ENCODE results near the gene CORO6. TPM values are rescaled to one million over a fixed set of nuclear protein-coding genes. Genes with fewer than 3 reads are reported as not detected.

The CORO6 gene
- total and polyA plus RNA-seq, 4 donors, result 8.0 to 21.4 (median 13.7) TPM

GRCh38 chr17:29568331-29569244 is 54.1 kb downstream of the CORO6 start, which contains the start of gene TP53I13:
Gene TP53I13 (plus strand): TSS chr17:29568701. CDS start chr17:29568759, 58 bp downstream.
- DNase-seq (ENCODE audit: low read depth in 4 of 6, low spot score in 6 of 6), result peak in 2 of 6 donors; percentile 86 to 93
- Histone ChIP-seq H3K4me1 (ENCODE audit: control insufficient read depth, insufficient read depth, low read length) (peaks cover 64% of the 10 kb centered on the region), H3K36me3 (ENCODE audit: control insufficient read depth, insufficient read depth, low read length) (peaks cover 17% of the 10 kb centered on the region), H3K9me3 (ENCODE audit: control insufficient read depth, insufficient read depth, low read length) (no peaks in the 10 kb centered on the region), H3K4me3 (ENCODE audit: low read depth, low read length) (peak within 1 kb of the TSS; percentile 83), H3K27me3 (ENCODE audit: control insufficient read depth, insufficient read depth, low read length) (peaks cover 32% of the 10 kb centered on the region), H3K27ac (ENCODE audit: low read depth, low read length) (peak within 1 kb of the TSS; percentile 92)
- under 1% methylated on average over 83 of the region's 85 CpGs for WGBS (ENCODE audit: insufficient coverage)

DNA sequence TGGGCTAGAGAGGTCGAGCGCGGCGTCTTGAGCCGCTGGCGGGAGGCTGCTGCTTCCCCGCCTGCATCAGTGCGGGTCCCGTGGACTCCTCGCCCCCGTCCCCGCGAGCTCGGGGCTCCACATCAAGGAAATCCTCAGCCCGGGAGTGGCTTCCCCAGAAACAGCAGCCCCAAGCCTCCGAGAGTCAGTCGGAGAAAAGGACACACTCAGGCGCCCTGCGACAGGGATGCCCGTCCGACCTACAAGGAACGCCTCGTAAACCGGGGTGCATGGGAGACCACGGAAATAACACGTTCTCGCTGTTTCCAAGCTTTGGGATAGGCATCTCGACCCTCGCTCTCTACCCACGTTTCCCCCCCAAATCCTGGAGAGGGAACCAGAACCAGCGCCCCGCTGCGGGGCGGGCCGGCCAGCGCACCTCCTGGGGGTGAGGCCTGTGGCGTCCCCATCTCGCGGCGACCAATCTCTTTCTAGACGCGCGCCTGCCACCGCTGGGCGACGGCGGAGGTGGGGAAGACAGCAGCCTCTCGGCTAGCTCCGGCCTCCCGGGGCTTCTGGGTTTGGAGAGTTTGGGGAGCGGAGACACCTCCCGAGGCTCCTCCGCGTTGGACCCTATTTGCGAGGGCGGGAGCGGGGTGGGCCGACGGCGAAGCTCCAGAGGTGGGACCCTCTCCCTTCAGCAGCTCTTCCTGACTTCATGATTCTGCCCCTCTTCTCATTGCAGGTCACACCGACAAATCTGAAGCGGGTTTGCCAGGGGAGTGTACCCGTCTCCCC is 55.0 kb downstream of the CORO6 start:
- H3K4me3 ChIP-seq (ENCODE audit: low read depth, low read length), result peak overlapping the region; percentile 72
- no peaks in the 10 kb centered on the region for H3K9me3 ChIP-seq (ENCODE audit: control insufficient read depth, insufficient read depth, low read length)
- H3K36me3 ChIP-seq (ENCODE audit: control insufficient read depth, insufficient read depth, low read length), result peaks cover 10% of the 10 kb centered on the region
- peaks cover 59% of the 10 kb centered on the region for H3K4me1 ChIP-seq (ENCODE audit: control insufficient read depth, insufficient read depth, low read length)
- peak in 1 of 6 donors; percentile 29 for DNase-seq (ENCODE audit: low read depth in 4 of 6, low spot score in 6 of 6)
- peak overlapping the region; percentile 87 for H3K27ac ChIP-seq (ENCODE audit: low read depth, low read length)
- peaks cover 32% of the 10 kb centered on the region for H3K27me3 ChIP-seq (ENCODE audit: control insufficient read depth, insufficient read depth, low read length)
- 1% methylated on average over 63 of the region's 63 CpGs for WGBS (ENCODE audit: insufficient coverage)

GRCh38 chr17:29567304-29567553 is 55.5 kb downstream of the CORO6 start:
- Histone ChIP-seq H3K9me3 (ENCODE audit: control insufficient read depth, insufficient read depth, low read length) (no peaks in the 10 kb centered on the region), H3K36me3 (ENCODE audit: control insufficient read depth, insufficient read depth, low read length) (peaks cover 11% of the 10 kb centered on the region), H3K27ac (ENCODE audit: low read depth, low read length) (peak overlapping the region; percentile 87), H3K27me3 (ENCODE audit: control insufficient read depth, insufficient read depth, low read length) (peaks cover 36% of the 10 kb centered on the region), H3K4me1 (ENCODE audit: control insufficient read depth, insufficient read depth, low read length) (peaks cover 55% of the 10 kb centered on the region), H3K4me3 (ENCODE audit: low read depth, low read length) (peak overlapping the region; percentile 72)
- DNase-seq (ENCODE audit: low read depth in 4 of 6, low spot score in 6 of 6), result no peak
- WGBS (ENCODE audit: insufficient coverage), result under 1% methylated on average over 27 of the region's 27 CpGs

- Histone ChIP-seq H3K4me1 (ENCODE audit: control insufficient read depth, insufficient read depth, low read length) (peaks cover 49% of the 10 kb centered on the region), H3K27ac (ENCODE audit: low read depth, low read length) (peak within 1 kb of the TSS; percentile 87), H3K9me3 (ENCODE audit: control insufficient read depth, insufficient read depth, low read length) (no peaks in the 10 kb centered on the region), H3K36me3 (ENCODE audit: control insufficient read depth, insufficient read depth, low read length) (peaks cover 8% of the 10 kb centered on the region), H3K27me3 (ENCODE audit: control insufficient read depth, insufficient read depth, low read length) (peaks cover 36% of the 10 kb centered on the region), H3K4me3 (ENCODE audit: low read depth, low read length) (peak within 1 kb of the TSS; percentile 72)
- peak in 2 of 6 donors; percentile 7 to 63 for DNase-seq (ENCODE audit: low read depth in 4 of 6, low spot score in 6 of 6)
- WGBS (ENCODE audit: insufficient coverage), result under 1% methylated on average over 82 of the region's 94 CpGs
Observed at GRCh38 chr17:29566473-29567303, 56.0 kb downstream of the CORO6 start, which contains the start of gene ABHD15. Gene ABHD15 (minus strand): TSS chr17:29567037. CDS start chr17:29566966, 71 bp downstream.

DNA sequence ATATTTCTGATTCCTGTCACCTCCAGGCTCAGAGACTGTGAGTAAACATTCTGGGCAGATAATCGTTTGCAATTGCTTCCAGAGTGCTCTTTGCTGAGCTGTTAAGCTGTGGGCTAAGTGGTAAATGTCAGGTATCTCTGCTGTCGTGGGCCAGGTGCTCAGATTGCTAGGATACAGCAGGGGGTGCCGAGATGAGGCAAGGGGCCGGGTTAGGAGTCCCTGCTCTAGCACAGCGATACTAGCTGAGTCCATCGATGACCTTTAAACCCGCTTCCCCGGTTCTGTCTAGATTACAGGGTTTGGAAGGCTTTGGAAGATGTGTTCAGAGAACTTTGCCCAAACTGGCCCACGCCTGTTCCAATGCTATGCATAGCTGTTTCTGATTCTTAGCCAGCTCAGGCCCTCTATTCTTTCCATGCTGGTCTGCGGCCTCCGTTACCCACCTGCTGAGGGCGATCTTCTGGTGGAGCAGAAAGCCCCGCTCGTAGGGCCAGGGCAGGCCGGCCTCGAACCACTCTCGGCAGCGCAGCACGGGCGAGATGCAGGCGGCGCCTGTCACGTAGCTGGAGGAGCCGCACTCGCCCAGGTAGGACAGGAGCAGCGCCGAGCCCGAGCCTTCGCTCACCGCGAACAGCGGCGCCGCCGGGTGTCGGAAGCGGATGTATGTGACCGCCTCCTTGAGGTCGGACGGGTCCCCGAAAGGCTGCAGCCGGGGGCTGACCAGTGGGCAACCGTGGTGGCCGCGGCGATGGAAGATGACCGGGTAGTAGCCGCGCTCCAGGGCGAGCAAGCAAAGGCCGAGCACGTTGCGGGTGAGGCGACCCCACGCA is 56.9 kb downstream of the CORO6 start:
- 12% methylated on average over 55 of the region's 55 CpGs for WGBS (ENCODE audit: insufficient coverage)
- Histone ChIP-seq H3K27ac (ENCODE audit: low read depth, low read length) (no peak overlapping the region), H3K27me3 (ENCODE audit: control insufficient read depth, insufficient read depth, low read length) (peaks cover 36% of the 10 kb centered on the region)

More for the DNA sequence above, 56.9 kb downstream of the CORO6 start:
- no peak for DNase-seq (ENCODE audit: low read depth in 4 of 6, low spot score in 6 of 6)
- peak overlapping the region; percentile 37 for H3K4me3 ChIP-seq (ENCODE audit: low read depth, low read length)
- peaks cover 44% of the 10 kb centered on the region for H3K4me1 ChIP-seq (ENCODE audit: control insufficient read depth, insufficient read depth, low read length)
- no peaks in the 10 kb centered on the region for H3K9me3 ChIP-seq (ENCODE audit: control insufficient read depth, insufficient read depth, low read length)
- H3K36me3 ChIP-seq (ENCODE audit: control insufficient read depth, insufficient read depth, low read length), result peaks cover 6% of the 10 kb centered on the region

Small RNA genes within 50 kb of the gene (small RNA-seq; reads per million reads assigned to genes)
- not detected for gene RNU6-920P (ENCODE audit: low replicate concordance)

Other genes starting within 250 kb of the CORO6 start
- gene TAOK1, start 232.5 kb downstream of the CORO6 start, total RNA-seq, result 100 to 1,000 TPM in 1 of 2 donors, 10 to 100 TPM in 1; 65.8 to 123 TPM
- gene TAOK1, start 232.5 kb downstream of the CORO6 start, polyA plus RNA-seq (ENCODE audit: insufficient read length in 2 of 2), result 10 to 100 TPM; 38.7 to 72.8 TPM
- 1 to 10 TPM; 2.9 to 4.3 TPM for gene ABHD15, start 55.9 kb downstream of the CORO6 start, total RNA-seq
- gene ABHD15, start 55.9 kb downstream of the CORO6 start, polyA plus RNA-seq (ENCODE audit: insufficient read length in 2 of 2), result 1 to 10 TPM; 2.3 to 3.1 TPM
- gene TP53I13, start 54.2 kb downstream of the CORO6 start, total RNA-seq, result 10 to 100 TPM; 12.9 to 37.9 TPM
- 10 to 100 TPM; 23.4 to 30.1 TPM for gene TP53I13, start 54.2 kb downstream of the CORO6 start, polyA plus RNA-seq (ENCODE audit: insufficient read length in 2 of 2)
- gene GIT1, start 33.3 kb downstream of the CORO6 start, total RNA-seq, result 10 to 100 TPM; 23.3 to 38.8 TPM
- 10 to 100 TPM; 86.9 to 90.3 TPM for gene GIT1, start 33.3 kb downstream of the CORO6 start, polyA plus RNA-seq (ENCODE audit: insufficient read length in 2 of 2)
- gene ANKRD13B, start 29.8 kb downstream of the CORO6 start, total RNA-seq, result 10 to 100 TPM; 10.6 to 23.1 TPM
- gene ANKRD13B, start 29.8 kb downstream of the CORO6 start, polyA plus RNA-seq (ENCODE audit: insufficient read length in 2 of 2), result 10 to 100 TPM; 53.6 to 76.2 TPM